Stimulated activated effector memory CD8-positive, alpha-beta T cell treated with anti-CD3 and anti-CD28 coated beads, Interleukin-12 subunit alpha, Interleukin-12 subunit beta, amount 100 ng/mL, for 72 hours (primary cell): ENCODE results near the gene CD2BP2.

ENCODE experiments used
- ATAC-seq: fragments of 150-1000 bp; cut with Tn5 transposase; 2 replicates; pipeline ENCODE4 v1.10.0; 2021
- DNase-seq, 2 donors: peaks; one replicate each; pipeline ENCODE4 v3.0.0; 2021 to 2022; ENCODE audit warnings: low spot score in 2 of 2
- H3K27ac Mint-ChIP-seq: one replicate; pipeline ENCODE4 v1.8.0; 2022; ENCODE audit warnings: mild to moderate bottlenecking, mixed read lengths
- H3K36me3 Mint-ChIP-seq: one replicate; pipeline ENCODE4 v1.8.0; 2022; ENCODE audit warnings: mild to moderate bottlenecking, mixed read lengths
- H3K4me1 Mint-ChIP-seq: one replicate; pipeline ENCODE4 v1.8.0; 2022; ENCODE audit warnings: mixed read lengths
- H3K4me3 Mint-ChIP-seq: one replicate; pipeline ENCODE4 v1.8.0; 2022; ENCODE audit warnings: mild to moderate bottlenecking, mixed read lengths
- H3K9me3 Mint-ChIP-seq: one replicate; pipeline ENCODE4 v1.8.0; 2022; ENCODE audit warnings: mixed read lengths

CD2BP2 gene

GRCh38 chr16:30357085-30357714 is 2.1 kb upstream of the CD2BP2 start:
- Mint-ChIP-seq H3K27ac (peak overlapping the region; percentile 97), H3K4me3 (no peak overlapping the region), H3K4me1 (peaks cover 60% of the 10 kb centered on the region), H3K36me3 (peaks cover 83% of the 10 kb centered on the region), H3K9me3 (no peaks in the 10 kb centered on the region)
- ATAC-seq (no peak), DNase-seq (no peak)

GRCh38 chr16:30356401-30357084 is 1.4 kb upstream of the CD2BP2 start:
- peaks cover 83% of the 10 kb centered on the region for H3K36me3 Mint-ChIP-seq
- no peaks in the 10 kb centered on the region for H3K9me3 Mint-ChIP-seq
- ATAC-seq (no peak), DNase-seq (no peak)
- peak overlapping the region; percentile 97 for H3K27ac Mint-ChIP-seq
- peaks cover 67% of the 10 kb centered on the region for H3K4me1 Mint-ChIP-seq
- peak overlapping the region; percentile 93 for H3K4me3 Mint-ChIP-seq

GRCh38 chr16:30355954-30356308 is 823 bp upstream of the CD2BP2 start:
- H3K27ac Mint-ChIP-seq: peak overlapping the region; percentile 97
- DNase-seq (no peak), ATAC-seq (no peak)
- no peaks in the 10 kb centered on the region for H3K9me3 Mint-ChIP-seq
- H3K4me3 Mint-ChIP-seq: peak overlapping the region; percentile 93
- H3K36me3 Mint-ChIP-seq: peaks cover 83% of the 10 kb centered on the region
- H3K4me1 Mint-ChIP-seq: peaks cover 73% of the 10 kb centered on the region

GRCh38 chr16:30354423-30355143 is 525 bp downstream of the CD2BP2 start:
- DNase-seq (no peak), ATAC-seq (peak; percentile 17)
- H3K27ac Mint-ChIP-seq: peak overlapping the region; percentile 97
- H3K4me3 Mint-ChIP-seq: peak overlapping the region; percentile 93
- H3K9me3 Mint-ChIP-seq: no peaks in the 10 kb centered on the region
- peaks cover 78% of the 10 kb centered on the region for H3K4me1 Mint-ChIP-seq
- H3K36me3 Mint-ChIP-seq: peaks cover 84% of the 10 kb centered on the region

- no peaks in the 10 kb centered on the region for H3K9me3 Mint-ChIP-seq
- peak overlapping the region; percentile 93 for H3K4me3 Mint-ChIP-seq
- DNase-seq (no peak), ATAC-seq (no peak)
- peak overlapping the region; percentile 97 for H3K27ac Mint-ChIP-seq
- H3K4me1 Mint-ChIP-seq: peaks cover 87% of the 10 kb centered on the region
- H3K36me3 Mint-ChIP-seq: peaks cover 85% of the 10 kb centered on the region
Measured at GRCh38 chr16:30353438-30354129, 1.5 kb downstream of the CD2BP2 start.

GRCh38 chr16:30352488-30353401 is 2.4 kb downstream of the CD2BP2 start:
- Mint-ChIP-seq H3K4me1 (peaks cover 87% of the 10 kb centered on the region), H3K9me3 (no peaks in the 10 kb centered on the region), H3K27ac (peak overlapping the region; percentile 97), H3K4me3 (peak overlapping the region; percentile 42), H3K36me3 (peaks cover 84% of the 10 kb centered on the region)
- no peak for ATAC-seq
- DNase-seq: no peak

- Mint-ChIP-seq H3K4me3 (peak overlapping the region; percentile 42), H3K9me3 (no peaks in the 10 kb centered on the region), H3K27ac (peak overlapping the region; percentile 97), H3K4me1 (peaks cover 79% of the 10 kb centered on the region), H3K36me3 (peaks cover 78% of the 10 kb centered on the region)
- no peak for DNase-seq
- no peak for ATAC-seq
Measured at GRCh38 chr16:30351586-30352419, 3.3 kb downstream of the CD2BP2 start.

- DNase-seq (no peak), ATAC-seq (no peak)
- Mint-ChIP-seq H3K4me1 (peaks cover 71% of the 10 kb centered on the region), H3K9me3 (no peaks in the 10 kb centered on the region), H3K36me3 (peaks cover 73% of the 10 kb centered on the region), H3K4me3 (peak overlapping the region; percentile 42), H3K27ac (peak overlapping the region; percentile 97)
Measured at GRCh38 chr16:30351001-30351441, 4.1 kb downstream of the CD2BP2 start.

- Mint-ChIP-seq H3K4me1 (peaks cover 64% of the 10 kb centered on the region), H3K36me3 (peaks cover 66% of the 10 kb centered on the region), H3K4me3 (peak overlapping the region; percentile 42)
Measured at GRCh38 chr16:30350134-30350871, 4.8 kb downstream of the CD2BP2 start.

GRCh38 chr16:30349675-30350074 is 5.4 kb downstream of the CD2BP2 start:
- DNase-seq: no peak
- Mint-ChIP-seq H3K9me3 (no peaks in the 10 kb centered on the region), H3K4me3 (peak overlapping the region; percentile 42), H3K4me1 (peaks cover 60% of the 10 kb centered on the region), H3K27ac (peak overlapping the region; percentile 97), H3K36me3 (peaks cover 60% of the 10 kb centered on the region)
- no peak for ATAC-seq

More at GRCh38 chr16:30350134-30350871, 4.8 kb downstream of the CD2BP2 start:
- H3K9me3 Mint-ChIP-seq: no peaks in the 10 kb centered on the region
- H3K27ac Mint-ChIP-seq: peak overlapping the region; percentile 97
- peak in 1 of 2 donors; percentile 77 for DNase-seq
- peak; percentile 93 for ATAC-seq

DNA sequence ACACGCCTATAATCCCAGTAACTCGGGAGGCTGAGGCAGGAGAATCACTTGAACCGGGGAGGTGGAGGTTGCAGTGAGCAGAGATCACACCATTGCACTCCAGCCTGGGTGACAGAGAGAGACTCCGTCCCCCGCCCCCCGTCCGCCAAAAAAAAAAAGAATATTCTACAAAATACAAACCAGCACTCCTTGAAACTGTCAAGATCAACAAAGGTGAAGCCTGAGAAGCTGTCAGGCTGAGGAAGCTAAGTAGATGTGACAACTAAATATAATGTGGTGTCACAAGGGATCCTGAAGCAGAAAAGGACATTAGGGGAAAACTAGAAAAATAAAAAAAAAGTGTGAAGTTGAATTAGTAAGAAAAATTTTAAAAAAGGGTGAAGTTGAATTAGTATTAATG is 6.2 kb downstream of the CD2BP2 start:
- Mint-ChIP-seq H3K4me1 (peaks cover 52% of the 10 kb centered on the region), H3K36me3 (peaks cover 52% of the 10 kb centered on the region), H3K9me3 (no peaks in the 10 kb centered on the region), H3K27ac (peak overlapping the region; percentile 97), H3K4me3 (no peak overlapping the region)
- no peak for DNase-seq
- ATAC-seq: no peak

DNA sequence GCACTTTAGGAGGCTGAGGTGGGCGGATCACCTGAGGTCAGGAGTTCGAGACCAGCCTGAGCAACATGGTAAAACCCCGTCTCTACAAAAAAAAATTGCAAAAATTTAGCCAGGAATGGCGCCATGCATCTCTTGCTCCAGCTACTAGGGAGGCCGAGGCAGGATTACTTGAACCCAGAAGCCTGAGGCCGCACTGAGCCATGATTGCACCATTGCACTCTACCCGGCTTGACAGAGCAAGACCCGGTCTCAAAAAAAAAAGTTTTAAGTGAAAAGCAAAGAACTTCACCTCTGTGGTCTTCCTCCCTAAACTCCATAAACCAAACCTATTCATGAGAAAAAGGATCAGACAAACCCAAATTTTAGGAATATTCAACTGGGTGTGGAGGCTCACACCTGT is 7.0 kb downstream of the CD2BP2 start:
- Mint-ChIP-seq H3K9me3 (no peaks in the 10 kb centered on the region), H3K4me3 (no peak overlapping the region), H3K27ac (peak overlapping the region; percentile 48), H3K36me3 (peaks cover 44% of the 10 kb centered on the region), H3K4me1 (peaks cover 44% of the 10 kb centered on the region)
- DNase-seq: no peak
- ATAC-seq: no peak

GRCh38 chr16:30346286-30346685 is 8.8 kb downstream of the CD2BP2 start:
- H3K4me3 Mint-ChIP-seq: no peak overlapping the region
- ATAC-seq: no peak

More at GRCh38 chr16:30346286-30346685, 8.8 kb downstream of the CD2BP2 start:
- H3K27ac Mint-ChIP-seq: no peak overlapping the region
- H3K9me3 Mint-ChIP-seq: no peaks in the 10 kb centered on the region
- DNase-seq: no peak
- peaks cover 26% of the 10 kb centered on the region for H3K4me1 Mint-ChIP-seq
- H3K36me3 Mint-ChIP-seq: peaks cover 26% of the 10 kb centered on the region
